ENCODE results near the gene TADA2A.

The TADA2A gene, protein sequence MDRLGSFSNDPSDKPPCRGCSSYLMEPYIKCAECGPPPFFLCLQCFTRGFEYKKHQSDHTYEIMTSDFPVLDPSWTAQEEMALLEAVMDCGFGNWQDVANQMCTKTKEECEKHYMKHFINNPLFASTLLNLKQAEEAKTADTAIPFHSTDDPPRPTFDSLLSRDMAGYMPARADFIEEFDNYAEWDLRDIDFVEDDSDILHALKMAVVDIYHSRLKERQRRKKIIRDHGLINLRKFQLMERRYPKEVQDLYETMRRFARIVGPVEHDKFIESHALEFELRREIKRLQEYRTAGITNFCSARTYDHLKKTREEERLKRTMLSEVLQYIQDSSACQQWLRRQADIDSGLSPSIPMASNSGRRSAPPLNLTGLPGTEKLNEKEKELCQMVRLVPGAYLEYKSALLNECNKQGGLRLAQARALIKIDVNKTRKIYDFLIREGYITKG

GRCh38 chr17:37406635-37407461 is at the start of gene TADA2A, which contains the start of gene ACACA:
TSS of gene TADA2A (plus strand) at chr17:37406886. CDS start at chr17:37411366, 4,480 bp downstream.
TSS of gene ACACA (minus strand) at chr17:37406836. CDS start at chr17:37406299, 537 bp downstream.
- peak; percentile 85 for DNase-seq (ENCODE audit: low spot score)

GRCh38 chr17:37358098-37358829 is 48.4 kb upstream of the TADA2A start:
- peak; percentile 44 for DNase-seq (ENCODE audit: low spot score)

GRCh38 chr17:37358830-37359681 is 47.6 kb upstream of the TADA2A start:
- peak; percentile 95 for DNase-seq (ENCODE audit: low spot score)

DNA sequence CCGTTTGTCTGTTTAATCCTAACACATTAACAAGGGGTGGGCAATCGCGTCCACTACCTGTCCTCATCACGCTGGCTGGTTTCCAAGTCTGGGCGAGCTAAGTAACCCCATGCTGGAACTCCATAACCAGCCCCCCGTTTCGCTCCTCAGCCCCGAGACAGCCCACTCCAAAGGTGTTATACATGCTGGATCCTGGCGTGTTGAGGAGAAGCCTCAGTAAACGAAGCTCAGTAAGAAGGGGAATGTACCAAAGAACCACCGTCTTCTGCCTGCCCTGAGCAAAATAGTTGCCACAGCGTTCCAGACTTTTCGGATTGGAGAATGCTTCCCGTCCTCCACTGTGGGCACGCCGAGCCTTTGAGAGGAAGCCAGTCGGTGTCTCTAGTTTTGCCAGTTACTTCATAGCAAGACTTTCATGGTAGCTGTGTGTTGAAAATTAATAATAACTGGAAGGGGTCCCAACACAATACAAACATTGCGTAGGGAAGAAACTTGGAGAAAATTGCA is 47.0 kb upstream of the TADA2A start:
- no peak for DNase-seq (ENCODE audit: low spot score)

DNA sequence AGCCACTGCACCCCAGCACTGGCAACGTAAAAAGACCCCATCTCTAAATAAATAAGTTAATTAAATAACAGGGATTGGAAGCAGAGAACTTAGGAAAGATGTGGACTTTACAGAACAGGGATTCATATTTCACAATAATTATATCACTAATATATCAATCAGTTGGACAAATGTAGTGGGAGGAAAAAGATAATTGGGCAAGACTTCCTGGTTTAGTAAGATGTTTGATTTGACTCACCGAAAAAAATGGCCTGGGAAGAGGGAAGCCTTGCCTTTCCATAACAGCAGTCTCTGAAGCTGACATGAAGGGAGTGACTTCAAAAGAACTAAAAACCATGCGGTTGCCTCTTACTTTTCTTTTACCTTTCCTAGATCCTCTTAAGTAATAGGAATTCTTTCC is 46.1 kb upstream of the TADA2A start:
- no peak for DNase-seq (ENCODE audit: low spot score)

DNA sequence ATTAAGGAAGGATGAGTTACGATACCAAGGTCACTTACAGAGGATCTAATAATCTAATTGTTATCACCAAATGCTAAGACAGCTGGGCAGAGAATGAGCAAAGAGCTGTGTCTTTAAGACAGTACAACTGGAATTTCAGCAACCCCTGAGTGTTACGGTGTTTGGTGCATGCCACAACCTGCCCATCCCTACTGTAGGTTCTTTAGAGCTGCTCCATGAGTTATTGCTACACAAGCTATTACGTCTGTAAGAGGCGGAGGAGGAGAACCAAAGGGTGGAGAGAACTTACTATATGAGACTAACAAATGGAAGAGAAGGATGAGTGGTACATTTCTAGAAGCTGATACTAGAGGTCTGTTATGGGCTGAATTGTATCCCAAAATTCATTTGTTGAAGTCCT is 45.1 kb upstream of the TADA2A start:
- DNase-seq (ENCODE audit: low spot score): no peak

- DNase-seq (ENCODE audit: low spot score): no peak
Observed at GRCh38 chr17:37365589-37365988, 41.1 kb upstream of the TADA2A start.

DNA sequence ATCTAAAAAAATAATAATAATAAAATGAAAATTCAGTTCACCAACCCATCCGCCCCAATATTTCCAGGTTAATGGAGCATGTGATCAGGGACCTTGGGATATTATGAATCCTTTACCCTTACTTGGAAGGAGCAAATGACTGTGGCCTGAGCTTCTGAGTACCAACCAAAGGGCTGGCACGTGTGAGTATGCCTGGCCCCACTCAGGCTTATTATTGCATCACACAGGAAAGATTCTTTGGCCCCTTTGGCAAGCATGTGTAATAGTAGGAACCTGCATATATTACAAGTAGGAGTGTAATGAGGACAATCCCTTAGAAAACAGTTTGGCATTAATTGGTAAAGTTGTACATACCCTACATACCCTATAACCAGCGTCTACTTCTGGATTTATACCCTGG is 38.1 kb upstream of the TADA2A start:
- DNase-seq (ENCODE audit: low spot score): no peak

- DNase-seq (ENCODE audit: low spot score): peak; percentile 84
Observed at GRCh38 chr17:37373530-37374159, 33.0 kb upstream of the TADA2A start.

- no peak for DNase-seq (ENCODE audit: low spot score)
Observed at GRCh38 chr17:37375706-37376105, 31.0 kb upstream of the TADA2A start, which contains the start of gene C17orf78. TSS of gene C17orf78 (plus strand) at chr17:37375985. CDS start at chr17:37376093, 108 bp downstream.

DNA sequence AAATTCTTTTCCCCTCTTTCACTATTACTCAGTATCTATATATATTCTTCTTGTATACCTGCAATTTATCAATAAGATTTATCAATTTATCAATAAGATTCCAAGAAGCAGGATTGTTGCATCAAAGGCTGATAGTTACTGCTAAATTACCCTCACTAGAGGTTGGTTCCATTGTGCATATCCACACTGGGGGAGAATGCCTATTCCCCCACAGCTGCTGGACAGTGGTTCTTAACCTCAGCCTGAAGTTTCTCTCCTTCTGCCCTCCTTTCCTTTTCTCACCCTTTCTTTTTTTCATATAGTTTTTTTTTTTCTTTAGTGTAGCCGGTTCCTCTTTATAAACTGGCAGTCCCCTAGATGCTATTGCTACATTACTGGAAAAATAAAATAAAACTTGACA is 24.6 kb upstream of the TADA2A start:
- no peak for DNase-seq (ENCODE audit: low spot score)

DNA sequence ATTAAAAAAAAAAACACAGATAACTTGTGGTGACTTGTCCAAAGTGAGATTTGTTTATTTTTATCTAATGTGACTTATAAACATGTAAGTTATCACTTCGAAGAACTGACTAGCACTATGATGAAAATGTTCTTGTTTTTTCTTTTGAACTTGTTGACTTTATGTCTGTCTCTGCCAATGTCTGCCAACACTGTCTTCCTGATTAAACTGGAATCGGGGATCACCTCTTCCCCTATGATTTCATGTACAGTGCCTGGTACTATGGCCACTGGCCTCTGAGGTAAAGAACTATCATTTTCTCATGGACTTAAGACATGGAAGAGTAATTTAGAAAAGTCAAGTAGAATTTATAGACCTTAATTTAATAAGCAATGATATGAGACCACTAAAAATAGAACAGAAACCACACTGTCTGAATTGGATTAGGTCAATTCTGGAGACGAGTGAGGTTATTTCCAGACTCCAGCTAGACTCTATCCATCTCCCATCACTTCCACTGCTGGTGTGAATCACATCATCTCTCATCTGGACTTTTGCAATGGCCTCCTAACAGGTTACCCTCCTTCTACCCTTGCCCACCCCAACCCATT is 22.0 kb upstream of the TADA2A start:
- DNase-seq (ENCODE audit: low spot score): no peak

DNA sequence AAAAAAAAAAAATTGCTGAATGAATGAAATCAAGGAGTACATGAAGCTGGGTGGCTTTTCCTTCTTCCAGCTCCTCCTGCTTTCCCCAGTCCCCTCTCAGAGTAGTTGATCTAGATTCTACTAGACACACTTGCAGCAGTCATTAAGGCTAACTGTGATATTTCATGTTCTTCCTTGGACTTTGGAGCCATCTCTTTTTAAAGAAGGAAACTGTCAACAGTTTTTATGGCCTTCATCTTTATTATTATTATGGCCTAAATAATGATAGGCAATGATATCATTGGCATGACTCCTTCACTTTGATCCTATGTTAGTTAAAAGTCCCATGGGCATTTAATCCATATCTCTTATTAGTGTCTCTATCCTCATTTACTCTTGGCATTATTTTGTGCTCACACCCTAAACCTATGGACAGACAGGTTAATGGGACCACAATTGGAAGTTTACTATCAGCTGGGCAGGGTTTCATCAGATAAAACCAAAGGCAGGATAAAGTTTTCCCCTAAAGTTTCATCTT is 21.2 kb upstream of the TADA2A start:
- no peak for DNase-seq (ENCODE audit: low spot score)

DNA sequence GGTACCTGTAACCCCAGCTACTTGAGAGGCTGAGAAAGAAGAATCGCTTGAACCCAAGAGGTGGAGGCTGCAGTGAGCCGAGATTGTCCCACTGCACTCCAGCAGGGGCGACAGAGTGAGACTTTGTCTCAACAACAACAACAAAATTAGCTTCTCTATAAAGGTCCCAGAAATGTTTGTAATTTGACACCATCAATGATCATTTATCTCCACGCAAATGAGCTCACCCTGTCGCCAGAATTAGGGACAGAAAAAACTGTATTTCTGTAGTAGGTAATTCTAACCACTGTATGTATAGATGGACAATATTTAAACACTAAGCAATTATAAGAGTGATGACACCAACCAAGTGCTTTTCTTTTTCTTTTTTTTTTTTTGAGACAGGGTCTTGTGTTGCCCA is 20.2 kb upstream of the TADA2A start:
- DNase-seq (ENCODE audit: low spot score): no peak

DNA sequence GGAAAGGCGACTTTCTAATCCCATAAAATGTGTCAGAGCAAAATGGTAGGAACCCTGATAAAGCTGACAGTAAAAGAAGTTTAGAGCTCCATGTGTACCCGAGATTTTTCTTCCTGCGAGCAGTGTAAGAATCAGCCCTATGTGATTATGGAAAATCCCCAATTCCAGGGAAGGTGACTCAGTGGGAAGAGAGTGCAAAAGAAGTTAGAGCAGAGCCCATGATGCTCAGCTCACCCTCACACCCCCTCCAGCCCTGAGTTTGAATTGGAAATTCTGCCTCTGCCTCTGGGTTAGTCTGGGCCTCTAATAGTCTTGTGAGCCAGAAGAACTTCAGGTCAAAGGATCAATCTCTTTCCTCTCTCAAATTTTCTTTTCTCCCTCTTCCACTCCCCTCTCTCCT is 18.4 kb upstream of the TADA2A start:
- no peak for DNase-seq (ENCODE audit: low spot score)

- DNase-seq (ENCODE audit: low spot score): no peak
Observed at GRCh38 chr17:37389160-37389559, 17.5 kb upstream of the TADA2A start.

DNA sequence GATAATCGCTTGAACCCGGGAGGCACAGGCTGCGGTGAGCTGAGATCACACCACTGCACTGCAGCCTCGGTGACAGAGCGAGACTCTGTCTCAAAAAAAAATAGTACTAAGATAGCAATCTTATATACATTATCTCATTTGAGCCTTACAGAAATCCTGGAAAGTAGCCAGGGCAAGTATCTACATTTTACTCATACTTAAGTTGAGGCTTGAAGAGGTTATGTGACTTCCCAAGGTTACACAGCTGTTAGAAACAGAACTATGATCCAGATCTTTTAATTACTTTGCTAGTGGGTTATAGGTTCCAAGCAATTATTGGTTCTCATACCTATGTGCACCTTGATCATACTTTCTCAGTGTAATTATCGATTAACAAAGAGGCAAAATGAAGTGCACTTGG is 15.5 kb upstream of the TADA2A start:
- no peak for DNase-seq (ENCODE audit: low spot score)

DNA sequence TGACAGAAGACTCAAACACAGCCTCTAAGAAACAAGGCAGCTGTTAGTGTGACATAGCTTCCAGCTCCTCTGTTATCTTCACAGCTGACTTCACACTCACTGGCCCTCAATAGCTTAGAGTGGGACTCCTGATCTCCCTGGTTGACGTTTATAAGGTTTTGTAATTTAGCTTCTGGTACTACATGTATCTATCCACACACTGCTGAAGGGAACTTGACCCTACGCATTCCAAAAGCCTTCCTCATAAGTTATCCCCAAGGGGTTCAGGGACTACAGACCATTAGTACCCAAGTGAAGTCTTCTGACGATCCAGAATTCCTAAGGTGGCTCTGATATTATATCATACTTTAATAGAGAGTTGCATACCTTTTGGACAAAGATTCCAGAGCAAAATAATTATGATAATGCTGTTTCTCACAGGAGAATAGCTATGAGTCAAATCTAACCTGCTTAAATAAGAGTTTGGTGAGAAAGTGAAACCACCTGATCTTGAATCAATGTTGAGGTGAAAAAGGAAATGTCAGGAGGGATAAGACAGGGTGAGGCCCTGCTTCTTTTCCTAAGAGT is 14.6 kb upstream of the TADA2A start:
- DNase-seq (ENCODE audit: low spot score): peak; percentile 58

DNA sequence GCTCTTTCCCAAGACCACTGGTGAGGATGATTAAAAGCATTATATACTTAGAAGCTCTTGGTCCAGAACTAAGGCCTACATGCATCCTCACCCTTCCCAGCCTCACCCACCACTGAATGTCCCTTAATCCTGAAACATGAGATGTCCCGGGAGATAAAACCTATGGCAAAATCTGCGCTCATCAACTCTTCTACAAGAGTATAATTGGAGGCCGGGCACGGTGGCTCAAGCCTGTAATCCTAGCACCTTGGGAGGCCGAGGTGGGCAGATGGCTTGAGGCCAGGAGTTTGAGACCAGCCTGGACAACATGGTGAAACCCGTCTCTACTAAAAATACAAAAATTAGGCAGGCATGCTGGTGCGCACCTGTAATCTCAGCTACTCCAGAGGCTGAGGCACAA is 13.3 kb upstream of the TADA2A start:
- DNase-seq (ENCODE audit: low spot score): no peak

Measured in activated CD4-positive, alpha-beta T cell treated with anti-CD3 and anti-CD28 coated beads, Interleukin-2, Interleukin-4, amounts not matched to agents 100 ng/mL and 50 ng/mL, durations not matched to agents 16 hours and 8 hours (primary cell).